ENCODE measurements around the gene EZR. TPM values are rescaled to one million over a fixed set of nuclear protein-coding genes. Genes with fewer than 3 reads are reported as not detected.
"Not testable (repeated sequence)": the region's sequence is repeated elsewhere in the genome, so short reads cannot be mapped to it uniquely, and the experiment has no call there.

Gene EZR
- total RNA-seq, 2 donors from 2014 or later = 26.8 to 55.2 TPM

- ATAC-seq (ENCODE audit: insufficient number of reproducible peaks, low FRiP score, low read depth) = no peak
- no peak for DNase-seq (ENCODE audit: low spot score)
- no peak for TF ChIP-seq CTCF (IDR thresholded peaks at IDR 0.05)
- Histone ChIP-seq H3K27ac (no peak overlapping the region), H3K27me3 (replicated peaks; ENCODE audit: insufficient read depth) (no peaks in the 10 kb centered on the region), H3K9me3 (no peaks in the 10 kb centered on the region), H3K4me1 (ENCODE audit: control insufficient read depth in 1 of 2, low read depth in 2 of 2) (no peaks in the 10 kb centered on the region), H3K4me3 (no peak overlapping the region), H3K36me3 (no peaks in the 10 kb centered on the region)
These were observed 21.3 kb upstream of the EZR start for GRCh38 chr6:158840465-158840864.

GRCh38 chr6:158839796-158840195 lies 20.6 kb upstream of the EZR start:
- DNase-seq (ENCODE audit: low spot score) = no peak

GRCh38 chr6:158838790-158839189 lies 19.6 kb upstream of the EZR start:
- H3K27ac ChIP-seq; DNase-seq (ENCODE audit: low spot score); H3K4me1 ChIP-seq (ENCODE audit: control insufficient read depth in 1 of 2, low read depth in 2 of 2); H3K9me3 ChIP-seq; H3K36me3 ChIP-seq; ATAC-seq (ENCODE audit: insufficient number of reproducible peaks, low FRiP score, low read depth); H3K27me3 ChIP-seq (replicated peaks; ENCODE audit: insufficient read depth); H3K4me3 ChIP-seq: not testable (repeated sequence)

More at GRCh38 chr6:158839796-158840195, 20.6 kb upstream of the EZR start:
- no peak for ATAC-seq (ENCODE audit: insufficient number of reproducible peaks, low FRiP score, low read depth)
- Histone ChIP-seq H3K9me3 (no peaks in the 10 kb centered on the region), H3K36me3 (no peaks in the 10 kb centered on the region), H3K4me3 (no peak overlapping the region), H3K27ac (no peak overlapping the region), H3K27me3 (replicated peaks; ENCODE audit: insufficient read depth) (no peaks in the 10 kb centered on the region), H3K4me1 (ENCODE audit: control insufficient read depth in 1 of 2, low read depth in 2 of 2) (no peaks in the 10 kb centered on the region)
- TF ChIP-seq CTCF (IDR thresholded peaks at IDR 0.05) = no peak

GRCh38 chr6:158837684-158838625 lies 18.8 kb upstream of the EZR start:
- ATAC-seq (ENCODE audit: insufficient number of reproducible peaks, low FRiP score, low read depth) (no peak), DNase-seq (ENCODE audit: low spot score) (no peak)
- no peak for TF ChIP-seq CTCF (IDR thresholded peaks at IDR 0.05)
- H3K4me1 ChIP-seq (ENCODE audit: control insufficient read depth in 1 of 2, low read depth in 2 of 2) = no peaks in the 10 kb centered on the region
- no peaks in the 10 kb centered on the region for H3K9me3 ChIP-seq
- no peaks in the 10 kb centered on the region for H3K36me3 ChIP-seq
- no peak overlapping the region for H3K4me3 ChIP-seq
- H3K27me3 ChIP-seq (replicated peaks; ENCODE audit: insufficient read depth) = no peaks in the 10 kb centered on the region
- no peak overlapping the region for H3K27ac ChIP-seq

- H3K4me3 ChIP-seq = no peak overlapping the region
These were observed 17.6 kb upstream of the EZR start for GRCh38 chr6:158836625-158837311.

More at GRCh38 chr6:158836625-158837311, 17.6 kb upstream of the EZR start:
- H3K36me3 ChIP-seq = no peaks in the 10 kb centered on the region
- H3K9me3 ChIP-seq = no peaks in the 10 kb centered on the region
- no peaks in the 10 kb centered on the region for H3K4me1 ChIP-seq (ENCODE audit: control insufficient read depth in 1 of 2, low read depth in 2 of 2)
- no peak overlapping the region for H3K27ac ChIP-seq
- H3K27me3 ChIP-seq (replicated peaks; ENCODE audit: insufficient read depth) = no peaks in the 10 kb centered on the region
- ATAC-seq (ENCODE audit: insufficient number of reproducible peaks, low FRiP score, low read depth) (no peak), DNase-seq (ENCODE audit: low spot score) (no peak)
- TF ChIP-seq CTCF (IDR thresholded peaks at IDR 0.05) = no peak
